ENCODE data around the gene SHC3. TPM values are rescaled to one million over a fixed set of nuclear protein-coding genes. Genes with fewer than 3 reads are reported as not detected.
A peak's percentile ranks its signal among the peaks of the same experiment; 100 is the strongest.

SHC3 gene
- total RNA-seq, 4 donors from 2014 or later = 2.3 to 4.9 (median 4.8) TPM

GRCh38 chr9:88993871-88994460, 184.7 kb downstream of the SHC3 start:
- Histone ChIP-seq H3K4me3 (peak overlapping the region; percentile 88 to 98), H3K4me1 (peaks cover 8 to 96% (median 38%) of the 10 kb centered on the region in 3 donors), H3K27me3 (no peaks in the 10 kb centered on the region), H3K27ac (peak overlapping the region; percentile 90 to 98 (median 96)), H3K9me3 (no peaks in the 10 kb centered on the region), H3K36me3 (no peaks in the 10 kb centered on the region)
- no peak for TF ChIP-seq EP300 (IDR thresholded peaks at IDR 0.05)
- TF ChIP-seq POLR2AphosphoS5 (IDR thresholded peaks at IDR 0.05) = peak; percentile 39
- WGBS, 2 donors (ENCODE audit: low coverage in 1 of 2) = 15 to 54% methylated on average over 5 to 6 of the region's 14 CpGs
- ATAC-seq = no peak

DNA sequence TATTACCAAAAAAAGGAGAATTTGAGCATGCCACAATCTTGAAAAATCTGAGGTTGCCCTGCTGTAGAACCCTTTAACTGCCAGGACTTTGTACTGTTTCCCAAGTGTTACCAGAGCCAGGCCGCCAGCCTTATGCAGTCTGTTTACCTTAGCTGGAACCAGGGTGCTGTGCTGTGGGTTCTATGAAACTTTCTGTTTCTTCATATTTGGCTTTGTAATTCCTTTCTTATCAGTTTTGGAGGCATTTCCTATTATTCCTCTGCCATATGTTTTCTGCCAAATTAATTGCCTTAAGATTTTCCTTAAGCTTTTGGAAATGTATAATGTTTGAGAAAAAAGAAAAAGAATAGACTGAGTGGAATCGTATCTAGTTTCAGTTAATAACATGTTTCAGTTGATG, 185.3 kb downstream of the SHC3 start:
- H3K4me3 ChIP-seq = peak overlapping the region; percentile 88 to 98
- no peaks in the 10 kb centered on the region for H3K9me3 ChIP-seq
- TF ChIP-seq POLR2AphosphoS5 (IDR thresholded peaks at IDR 0.05) (peak; percentile 14), EP300 (IDR thresholded peaks at IDR 0.05) (no peak), POLR2A (IDR thresholded peaks at IDR 0.05) (no peak)
- TF ChIP-seq, protein P1, sequence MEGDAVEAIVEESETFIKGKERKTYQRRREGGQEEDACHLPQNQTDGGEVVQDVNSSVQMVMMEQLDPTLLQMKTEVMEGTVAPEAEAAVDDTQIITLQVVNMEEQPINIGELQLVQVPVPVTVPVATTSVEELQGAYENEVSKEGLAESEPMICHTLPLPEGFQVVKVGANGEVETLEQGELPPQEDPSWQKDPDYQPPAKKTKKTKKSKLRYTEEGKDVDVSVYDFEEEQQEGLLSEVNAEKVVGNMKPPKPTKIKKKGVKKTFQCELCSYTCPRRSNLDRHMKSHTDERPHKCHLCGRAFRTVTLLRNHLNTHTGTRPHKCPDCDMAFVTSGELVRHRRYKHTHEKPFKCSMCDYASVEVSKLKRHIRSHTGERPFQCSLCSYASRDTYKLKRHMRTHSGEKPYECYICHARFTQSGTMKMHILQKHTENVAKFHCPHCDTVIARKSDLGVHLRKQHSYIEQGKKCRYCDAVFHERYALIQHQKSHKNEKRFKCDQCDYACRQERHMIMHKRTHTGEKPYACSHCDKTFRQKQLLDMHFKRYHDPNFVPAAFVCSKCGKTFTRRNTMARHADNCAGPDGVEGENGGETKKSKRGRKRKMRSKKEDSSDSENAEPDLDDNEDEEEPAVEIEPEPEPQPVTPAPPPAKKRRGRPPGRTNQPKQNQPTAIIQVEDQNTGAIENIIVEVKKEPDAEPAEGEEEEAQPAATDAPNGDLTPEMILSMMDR (IDR thresholded peaks at IDR 0.05) = no peak
- 26 to 32% methylated on average over 2 of the region's 2 CpGs for WGBS, 2 donors (ENCODE audit: low coverage in 1 of 2)
- peaks cover 8 to 94% (median 32%) of the 10 kb centered on the region in 3 donors for H3K4me1 ChIP-seq
- peak overlapping the region; percentile 90 to 98 (median 96) for H3K27ac ChIP-seq
- ATAC-seq = no peak
- no peaks in the 10 kb centered on the region for H3K27me3 ChIP-seq
- H3K36me3 ChIP-seq = no peaks in the 10 kb centered on the region

DNA sequence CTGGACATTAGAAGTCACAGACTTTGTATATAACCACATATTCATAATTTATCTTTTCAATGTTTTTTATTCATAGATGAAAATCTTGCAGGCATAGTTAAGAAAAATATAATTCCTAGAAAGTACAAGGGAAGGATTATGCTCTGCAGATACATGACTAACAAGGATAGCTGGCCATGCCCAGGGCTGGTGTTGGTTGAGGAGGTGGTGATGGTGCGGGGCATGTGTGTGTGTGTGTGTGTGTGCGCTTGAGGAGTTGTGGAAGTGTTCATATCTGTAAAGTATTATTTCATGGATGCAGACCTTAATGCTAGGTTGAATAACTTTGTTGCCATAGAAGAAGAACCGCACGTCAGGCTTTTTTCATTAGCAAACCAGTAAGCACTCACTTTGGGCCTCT, 186.1 kb downstream of the SHC3 start:
- peak overlapping the region; percentile 88 to 98 for H3K4me3 ChIP-seq
- no peaks in the 10 kb centered on the region for H3K9me3 ChIP-seq
- WGBS, 2 donors (ENCODE audit: low coverage in 1 of 2) = 5 to 36% methylated on average over 4 of the region's 4 CpGs
- H3K4me1 ChIP-seq = peaks cover 6 to 86% (median 24%) of the 10 kb centered on the region in 3 donors
- no peak for ATAC-seq
- no peaks in the 10 kb centered on the region for H3K27me3 ChIP-seq
- peak overlapping the region; percentile 90 to 98 (median 96) for H3K27ac ChIP-seq
- no peak for TF ChIP-seq EP300 (IDR thresholded peaks at IDR 0.05)
- TF ChIP-seq POLR2AphosphoS5 (IDR thresholded peaks at IDR 0.05) = no peak
- TF ChIP-seq, protein P1 (IDR thresholded peaks at IDR 0.05) = no peak
- no peak for TF ChIP-seq POLR2A (IDR thresholded peaks at IDR 0.05)
- no peaks in the 10 kb centered on the region for H3K36me3 ChIP-seq

- H3K27me3 ChIP-seq = no peaks in the 10 kb centered on the region
- H3K36me3 ChIP-seq = no peaks in the 10 kb centered on the region
- ATAC-seq = peak; percentile 77
- TF ChIP-seq EP300 (IDR thresholded peaks at IDR 0.05) (no peak), POLR2A (IDR thresholded peaks at IDR 0.05) (peak; percentile 77 to 78), POLR2AphosphoS5 (IDR thresholded peaks at IDR 0.05) (peak; percentile 84)
- TF ChIP-seq, protein P1 (IDR thresholded peaks at IDR 0.05) = peak in 3 of 4 experiments; percentile 29 to 47 (median 40)
- no peaks in the 10 kb centered on the region for H3K9me3 ChIP-seq
- peaks cover 6 to 74% (median 14%) of the 10 kb centered on the region in 3 donors for H3K4me1 ChIP-seq
- H3K4me3 ChIP-seq = peak within 1 kb of the TSS; percentile 88 to 98
- H3K27ac ChIP-seq = peak within 1 kb of the TSS; percentile 90 to 98 (median 96)
- 0 to 3% methylated on average over 8 to 12 of the region's 94 CpGs for WGBS, 2 donors (ENCODE audit: low coverage in 1 of 2)
These were observed 187.3 kb downstream of the SHC3 start, which contains the start of gene S1PR3 for GRCh38 chr9:88991066-88992034. TSS of gene S1PR3 (plus strand) at chr9:88991468. CDS start at chr9:89001201, 9,733 bp downstream.

- Histone ChIP-seq H3K4me1 (peaks cover 6 to 67% (median 12%) of the 10 kb centered on the region in 3 donors), H3K4me3 (peak overlapping the region; percentile 88 to 98), H3K9me3 (no peaks in the 10 kb centered on the region), H3K36me3 (no peaks in the 10 kb centered on the region), H3K27me3 (no peaks in the 10 kb centered on the region), H3K27ac (peak overlapping the region; percentile 90 to 98 (median 96))
- WGBS, 2 donors (ENCODE audit: low coverage in 1 of 2) = 27% methylated on average over 11 of the region's 21 CpGs; no CpG with 5 or more reads in 1 of the 2 donors
- ATAC-seq = peak; percentile 27
- TF ChIP-seq EP300 (IDR thresholded peaks at IDR 0.05) (no peak), POLR2AphosphoS5 (IDR thresholded peaks at IDR 0.05) (no peak)
- TF ChIP-seq, protein P1 (IDR thresholded peaks at IDR 0.05) = peak in 1 of 4 experiments; percentile 49
These were observed 187.9 kb downstream of the SHC3 start for GRCh38 chr9:88990729-88991065.

Data from gastroesophageal sphincter (tissue), 4 donors.